Testis (tissue), 3 donors: Measurements from ENCODE around the gene TTBK2. TPM values are rescaled to one million over a fixed set of nuclear protein-coding genes. Genes with fewer than 3 reads are reported as not detected.

Experiments used
- DNase-seq: peaks from one replicate; pipeline ENCODE4 v3.0.0-alpha.2; 2019
- H3K27ac ChIP-seq, 2 donors: fragments of 200-600 bp; sonication (generic); one replicate each; pipeline ENCODE4 v1.5.1; 2019
- H3K27me3 ChIP-seq: fragments of 200-600 bp; sonication (generic); one replicate; pipeline ENCODE4 v1.5.1; 2019
- H3K36me3 ChIP-seq: fragments of 200-600 bp; sonication (generic); one replicate; pipeline ENCODE4 v1.5.1; 2017; ENCODE audit warnings: low read depth; ENCODE audit errors: missing control alignments
- H3K4me1 ChIP-seq: fragments of 200-600 bp; sonication (generic); one replicate; pipeline ENCODE4 v1.5.1; 2019
- H3K4me3 ChIP-seq, 2 donors: fragments of 200-600 bp; sonication (generic); one replicate each; pipeline ENCODE4 v1.5.1; 2017 to 2019
- H3K9me3 ChIP-seq: fragments of 200-600 bp; sonication (generic); one replicate; pipeline ENCODE4 v1.5.1; 2017
- POLR2A ChIP-seq: fragments of 450-650 bp; IDR thresholded peaks from one replicate; pipeline ENCODE4 v1.6.1; 2017; ENCODE audit warnings: antibody characterized with exemption, mild to moderate bottlenecking, moderate library complexity
- WGBS, 2 donors: methylation state at CpG; one replicate each; pipeline ENCODE4 v1.1.5; 2018; 5-methylcytosine and 5-hydroxymethylcytosine counted together
- intact Hi-C: fragments of 100-400 bp; cut with DNase I; formaldehyde crosslinking; loops from one replicate; pipeline ENCODE4 v1.15.1; 2023; ENCODE audit warnings: low total_unique reads
- polyA plus RNA-seq: library from polyadenylated mRNA; stranded (reverse); fragments of 350-450 nt; fragmentation: Illumina TruSeq; extraction: RNeasy Lipid Tissue Mini Kit (QIAGEN cat#74804); gene quantifications from one replicate; pipeline ENCODE4 v1.2.3, GENCODE V29; 2014; ENCODE audit warnings: low read depth, low replicate concordance; ENCODE audit not compliant: insufficient read depth
- total RNA-seq, 2 donors: library from RNA; depleted of rRNA; stranded (reverse); fragments of >200 nt; gene quantifications; one replicate each; pipeline ENCODE4 v1.2.3, GENCODE V29; 2016
- TF ChIP-seq, protein P1 (sequence below), 3 experiments: fragments of 450-650 bp in 2 of 3; fragments of 200-600 bp in 1 of 3; sonication (generic) in 1 of 3; IDR thresholded peaks; one replicate each; pipeline ENCODE4 v1.5.1; 2016 to 2019; ENCODE audit warnings: antibody characterized with exemption in 3 of 3, mild to moderate bottlenecking in 2 of 3, moderate library complexity in 1 of 3

Gene TTBK2
- total and polyA plus RNA-seq, 3 donors from 2014 or later = 37.0 to 80.8 (median 53.7) TPM

DNA sequence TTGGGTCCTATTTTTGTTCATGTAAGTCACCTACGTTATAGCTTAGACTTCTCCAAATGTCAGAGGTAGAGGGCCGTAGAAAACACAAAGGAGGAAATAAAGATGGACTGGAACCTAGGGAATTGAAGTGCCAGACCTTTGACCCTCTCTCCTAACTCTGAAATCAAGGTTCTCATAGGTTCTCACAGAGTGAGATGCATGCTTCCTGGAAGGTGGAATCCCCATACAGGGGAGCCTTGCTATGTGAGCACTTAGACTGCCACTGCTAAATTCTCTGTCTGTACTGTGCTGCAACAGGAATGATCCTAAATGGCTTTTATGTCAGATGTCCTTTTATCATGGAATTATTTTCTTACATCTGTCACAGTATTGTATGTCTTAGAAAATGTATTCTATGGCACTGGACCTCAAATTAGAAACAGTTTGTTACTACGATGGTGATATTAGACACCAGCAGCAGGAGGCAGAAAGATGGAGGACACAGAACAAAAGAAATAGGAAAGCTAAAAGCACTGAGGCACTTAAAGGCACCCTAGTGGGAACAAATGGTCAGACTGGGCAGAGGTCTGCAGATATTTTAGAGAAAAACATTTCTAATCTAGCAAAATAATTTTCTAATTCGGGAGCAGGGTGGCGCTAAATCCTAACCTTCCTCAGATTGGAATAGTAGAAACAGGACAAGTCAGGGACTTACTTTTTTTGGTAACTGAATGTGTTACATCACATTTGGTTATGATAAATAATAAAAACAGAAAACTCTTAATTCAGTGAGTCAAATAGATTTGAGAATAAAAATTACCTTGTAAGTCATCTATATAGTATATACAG lies 123.4 kb downstream of the TTBK2 start:
- Histone ChIP-seq H3K27me3 (no peaks in the 10 kb centered on the region), H3K36me3 (no peaks in the 10 kb centered on the region), H3K4me1 (no peaks in the 10 kb centered on the region), H3K4me3 (no peak overlapping the region), H3K27ac (no peak overlapping the region), H3K9me3 (no peaks in the 10 kb centered on the region)
- DNase-seq = no peak
- TF ChIP-seq, protein P1, sequence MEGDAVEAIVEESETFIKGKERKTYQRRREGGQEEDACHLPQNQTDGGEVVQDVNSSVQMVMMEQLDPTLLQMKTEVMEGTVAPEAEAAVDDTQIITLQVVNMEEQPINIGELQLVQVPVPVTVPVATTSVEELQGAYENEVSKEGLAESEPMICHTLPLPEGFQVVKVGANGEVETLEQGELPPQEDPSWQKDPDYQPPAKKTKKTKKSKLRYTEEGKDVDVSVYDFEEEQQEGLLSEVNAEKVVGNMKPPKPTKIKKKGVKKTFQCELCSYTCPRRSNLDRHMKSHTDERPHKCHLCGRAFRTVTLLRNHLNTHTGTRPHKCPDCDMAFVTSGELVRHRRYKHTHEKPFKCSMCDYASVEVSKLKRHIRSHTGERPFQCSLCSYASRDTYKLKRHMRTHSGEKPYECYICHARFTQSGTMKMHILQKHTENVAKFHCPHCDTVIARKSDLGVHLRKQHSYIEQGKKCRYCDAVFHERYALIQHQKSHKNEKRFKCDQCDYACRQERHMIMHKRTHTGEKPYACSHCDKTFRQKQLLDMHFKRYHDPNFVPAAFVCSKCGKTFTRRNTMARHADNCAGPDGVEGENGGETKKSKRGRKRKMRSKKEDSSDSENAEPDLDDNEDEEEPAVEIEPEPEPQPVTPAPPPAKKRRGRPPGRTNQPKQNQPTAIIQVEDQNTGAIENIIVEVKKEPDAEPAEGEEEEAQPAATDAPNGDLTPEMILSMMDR (IDR thresholded peaks at IDR 0.05) = no peak
- TF ChIP-seq POLR2A = no peak
- intact Hi-C loops = no loop called here
- 88 to 92% methylated on average over 5 of the region's 5 CpGs for WGBS, 2 donors

DNA sequence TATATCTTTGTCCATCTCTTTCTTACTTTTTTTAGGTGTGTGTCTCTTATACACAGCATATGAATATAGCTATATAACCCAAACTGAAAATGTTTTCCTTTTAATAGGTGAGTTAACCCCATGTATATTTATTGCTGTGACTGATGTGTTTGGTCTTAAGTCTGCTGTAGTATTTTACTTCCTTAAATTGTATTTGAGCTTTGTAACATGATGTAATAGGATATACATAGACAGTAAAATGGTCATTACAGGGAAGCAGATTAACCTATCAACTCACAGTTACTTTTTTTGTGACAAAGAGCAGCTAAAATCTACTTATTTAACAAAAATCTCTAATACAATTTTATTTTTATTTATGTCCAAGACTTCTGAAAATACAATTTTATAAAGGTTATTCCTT lies 131.9 kb downstream of the TTBK2 start:
- Histone ChIP-seq H3K4me3 (no peak overlapping the region), H3K9me3 (no peaks in the 10 kb centered on the region), H3K36me3 (no peaks in the 10 kb centered on the region), H3K27me3 (no peaks in the 10 kb centered on the region), H3K4me1 (no peaks in the 10 kb centered on the region), H3K27ac (no peak overlapping the region)
- DNase-seq = no peak
- TF ChIP-seq, protein P1 (IDR thresholded peaks at IDR 0.05) = no peak
- TF ChIP-seq POLR2A = no peak
- intact Hi-C loops = no loop called here

DNA sequence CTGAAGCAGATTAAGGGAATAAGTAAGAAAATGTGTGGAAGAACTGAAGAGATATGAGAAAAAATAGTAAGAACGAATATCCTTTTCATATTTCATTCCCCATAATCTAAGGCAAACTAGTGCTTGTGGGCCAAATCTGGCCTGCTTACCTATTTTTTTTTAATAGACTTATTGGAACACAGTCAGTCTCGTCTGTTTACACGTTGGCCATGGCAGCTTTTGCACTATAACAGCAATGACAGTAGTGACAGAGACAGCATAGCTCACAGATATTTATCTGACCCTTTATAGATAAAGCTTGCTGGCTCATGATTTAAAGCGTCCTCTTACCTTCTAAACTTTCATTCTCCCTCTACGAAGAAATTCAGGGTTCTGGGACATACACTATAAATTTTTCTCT lies 133.6 kb downstream of the TTBK2 start:
- H3K4me1 ChIP-seq = no peaks in the 10 kb centered on the region
- H3K36me3 ChIP-seq = no peaks in the 10 kb centered on the region
- H3K4me3 ChIP-seq = no peak overlapping the region
- 91% methylated on average over 5 of the region's 5 CpGs for WGBS, 2 donors
- no peak for TF ChIP-seq POLR2A
- TF ChIP-seq, protein P1 (IDR thresholded peaks at IDR 0.05) = no peak
- no peaks in the 10 kb centered on the region for H3K27me3 ChIP-seq
- DNase-seq = no peak
- intact Hi-C loops = no loop called here
- no peaks in the 10 kb centered on the region for H3K9me3 ChIP-seq
- H3K27ac ChIP-seq = no peak overlapping the region

DNA sequence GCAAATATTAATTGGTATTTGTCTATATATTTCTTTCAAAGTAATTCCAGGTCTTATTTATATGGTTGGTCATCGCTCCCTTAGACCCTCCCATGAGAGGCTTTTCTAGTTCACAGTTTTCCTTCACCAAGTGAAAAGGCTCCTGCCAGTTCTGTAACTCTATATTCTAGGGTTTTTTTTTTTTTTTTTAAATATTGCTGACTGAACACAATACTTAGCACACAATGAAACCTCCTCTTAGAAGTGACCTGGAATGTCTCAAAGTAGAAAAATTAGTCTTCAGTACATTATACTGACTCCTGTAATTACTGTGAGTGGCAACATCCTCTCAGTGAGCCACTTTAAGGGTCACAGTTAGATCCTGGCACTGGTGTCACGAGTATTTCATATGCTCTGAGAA lies 135.0 kb downstream of the TTBK2 start:
- no peak for DNase-seq
- no peak for TF ChIP-seq POLR2A
- TF ChIP-seq, protein P1 (IDR thresholded peaks at IDR 0.05) = no peak
- no peak overlapping the region for H3K4me3 ChIP-seq
- no peaks in the 10 kb centered on the region for H3K27me3 ChIP-seq
- 88 to 97% methylated on average over 2 of the region's 2 CpGs for WGBS, 2 donors
- no peaks in the 10 kb centered on the region for H3K9me3 ChIP-seq
- no peaks in the 10 kb centered on the region for H3K4me1 ChIP-seq
- H3K36me3 ChIP-seq = no peaks in the 10 kb centered on the region
- H3K27ac ChIP-seq = no peak overlapping the region
- intact Hi-C loops = no loop called here

DNA sequence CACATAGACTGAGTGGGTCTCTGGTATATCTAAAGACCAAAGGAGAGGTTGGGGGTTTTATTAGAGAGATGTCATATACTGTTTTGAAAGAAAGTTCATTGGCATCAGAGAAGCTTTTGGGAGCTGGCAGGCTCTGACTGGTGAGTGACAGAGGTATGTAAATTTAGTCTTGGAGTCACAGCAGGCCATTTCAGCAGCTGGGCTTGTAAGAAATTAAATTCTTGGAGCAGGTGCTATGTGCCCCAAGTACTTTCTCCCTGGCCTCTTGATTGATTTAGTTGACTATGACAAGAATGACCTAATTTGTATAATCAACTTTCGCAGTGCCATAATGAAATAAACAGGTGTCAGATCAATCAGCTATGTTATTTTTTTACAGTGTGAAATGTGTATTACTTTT lies 135.9 kb downstream of the TTBK2 start:
- Histone ChIP-seq H3K27me3 (no peaks in the 10 kb centered on the region), H3K36me3 (no peaks in the 10 kb centered on the region), H3K4me3 (no peak overlapping the region), H3K9me3 (no peaks in the 10 kb centered on the region), H3K27ac (no peak overlapping the region), H3K4me1 (no peaks in the 10 kb centered on the region)
- WGBS, 2 donors = 100% methylated on average over 1 of the region's 1 CpG
- DNase-seq = no peak
- intact Hi-C loops = no loop called here
- TF ChIP-seq POLR2A = no peak
- TF ChIP-seq, protein P1 (IDR thresholded peaks at IDR 0.05) = no peak
